ENCODE measurements around the gene AGRN.

AGRN gene

DNA sequence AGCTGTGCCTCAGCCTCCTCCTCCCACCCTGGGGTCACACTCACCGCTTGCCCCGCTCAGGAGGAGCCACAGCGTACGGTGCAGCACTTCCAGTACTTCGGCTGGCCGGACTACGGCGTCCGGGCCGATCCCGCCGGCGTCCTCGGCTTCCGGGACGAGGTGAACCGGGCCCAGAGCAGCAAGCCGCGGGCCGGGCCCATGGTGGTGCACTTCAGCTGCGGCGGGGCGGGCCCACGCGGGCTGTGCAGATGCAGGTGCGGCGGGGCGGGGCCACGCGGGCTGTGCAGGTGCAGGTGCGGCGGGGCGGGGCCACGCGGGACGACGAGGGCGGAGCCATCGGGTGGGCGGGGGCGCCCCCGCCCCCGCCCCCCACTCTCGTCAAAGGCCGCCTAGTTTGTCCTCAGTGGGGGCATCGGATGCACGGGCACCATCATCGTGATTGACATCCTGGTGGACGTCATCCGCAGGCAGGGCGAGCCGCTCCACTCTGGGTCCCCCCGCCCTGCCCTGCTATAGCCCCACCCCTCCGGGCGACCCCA, 48.7 kb downstream of the AGRN start:
- Histone ChIP-seq H3K36me3 (ENCODE audit: control insufficient read depth, insufficient read depth, low read length) (no peaks in the 10 kb centered on the region), H3K27me3 (replicated peaks; ENCODE audit: control insufficient read depth, insufficient read depth, low read length) (no peaks in the 10 kb centered on the region), H3K4me3 (replicated peaks; ENCODE audit: low read depth, low read length) (peak overlapping the region; percentile 85)
- TF ChIP-seq, protein P1, sequence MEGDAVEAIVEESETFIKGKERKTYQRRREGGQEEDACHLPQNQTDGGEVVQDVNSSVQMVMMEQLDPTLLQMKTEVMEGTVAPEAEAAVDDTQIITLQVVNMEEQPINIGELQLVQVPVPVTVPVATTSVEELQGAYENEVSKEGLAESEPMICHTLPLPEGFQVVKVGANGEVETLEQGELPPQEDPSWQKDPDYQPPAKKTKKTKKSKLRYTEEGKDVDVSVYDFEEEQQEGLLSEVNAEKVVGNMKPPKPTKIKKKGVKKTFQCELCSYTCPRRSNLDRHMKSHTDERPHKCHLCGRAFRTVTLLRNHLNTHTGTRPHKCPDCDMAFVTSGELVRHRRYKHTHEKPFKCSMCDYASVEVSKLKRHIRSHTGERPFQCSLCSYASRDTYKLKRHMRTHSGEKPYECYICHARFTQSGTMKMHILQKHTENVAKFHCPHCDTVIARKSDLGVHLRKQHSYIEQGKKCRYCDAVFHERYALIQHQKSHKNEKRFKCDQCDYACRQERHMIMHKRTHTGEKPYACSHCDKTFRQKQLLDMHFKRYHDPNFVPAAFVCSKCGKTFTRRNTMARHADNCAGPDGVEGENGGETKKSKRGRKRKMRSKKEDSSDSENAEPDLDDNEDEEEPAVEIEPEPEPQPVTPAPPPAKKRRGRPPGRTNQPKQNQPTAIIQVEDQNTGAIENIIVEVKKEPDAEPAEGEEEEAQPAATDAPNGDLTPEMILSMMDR (IDR thresholded peaks at IDR 0.05; ENCODE audit: insufficient read depth, low read length, poor library complexity, severe bottlenecking), result no peak
- DNase-seq (ENCODE audit: extremely low read depth, insufficient read length), result peak; percentile 57

DNA sequence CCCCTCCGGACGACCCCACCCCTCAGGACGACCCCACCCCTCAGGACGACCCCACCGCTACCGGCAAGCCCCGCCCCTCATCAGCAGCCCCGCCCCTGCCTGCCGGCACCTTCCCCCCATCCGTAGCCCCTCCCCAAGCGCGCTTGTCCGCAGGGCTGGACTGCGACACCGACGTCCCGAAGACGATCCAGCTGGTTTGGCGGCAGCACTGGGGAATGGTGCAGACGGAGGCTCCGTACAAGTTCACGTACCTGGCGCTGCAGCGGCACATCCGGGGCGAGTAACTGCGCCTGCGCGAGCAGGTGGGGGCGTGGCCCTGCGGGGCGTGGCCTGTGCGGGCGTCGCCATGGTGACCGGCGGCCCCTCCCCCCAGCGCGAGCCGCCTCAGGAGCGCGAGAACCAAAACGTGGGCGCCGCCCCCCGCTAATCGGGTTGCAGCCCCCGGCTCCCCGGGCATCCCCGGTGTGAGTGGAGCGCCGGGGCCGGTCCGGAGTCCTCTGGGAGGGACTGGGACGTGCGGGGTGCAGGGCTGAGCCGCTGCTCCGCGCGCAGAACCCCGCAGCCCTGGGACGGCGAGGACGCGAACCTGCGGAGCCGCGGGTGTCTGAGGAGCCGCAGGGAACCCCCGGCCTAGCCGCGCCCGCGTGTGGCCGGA, 49.3 kb downstream of the AGRN start:
- Histone ChIP-seq H3K4me3 (replicated peaks; ENCODE audit: low read depth, low read length) (peak overlapping the region; percentile 85), H3K27me3 (replicated peaks; ENCODE audit: control insufficient read depth, insufficient read depth, low read length) (no peaks in the 10 kb centered on the region), H3K36me3 (ENCODE audit: control insufficient read depth, insufficient read depth, low read length) (no peaks in the 10 kb centered on the region)
- TF ChIP-seq, protein P1 (IDR thresholded peaks at IDR 0.05; ENCODE audit: insufficient read depth, low read length, poor library complexity, severe bottlenecking), result no peak
- peak; percentile 87 for DNase-seq (ENCODE audit: extremely low read depth, insufficient read length)

GRCh38 chr1:1069711-1070676, 50.1 kb downstream of the AGRN start:
- Histone ChIP-seq H3K36me3 (ENCODE audit: control insufficient read depth, insufficient read depth, low read length) (no peaks in the 10 kb centered on the region), H3K4me3 (replicated peaks; ENCODE audit: low read depth, low read length) (no peak overlapping the region), H3K27me3 (replicated peaks; ENCODE audit: control insufficient read depth, insufficient read depth, low read length) (no peaks in the 10 kb centered on the region)
- DNase-seq (ENCODE audit: extremely low read depth, insufficient read length), result no peak
- TF ChIP-seq, protein P1 (IDR thresholded peaks at IDR 0.05; ENCODE audit: insufficient read depth, low read length, poor library complexity, severe bottlenecking), result no peak

GRCh38 chr1:1071486-1072298, 51.8 kb downstream of the AGRN start:
- no peaks in the 10 kb centered on the region for H3K27me3 ChIP-seq (replicated peaks; ENCODE audit: control insufficient read depth, insufficient read depth, low read length)
- H3K36me3 ChIP-seq (ENCODE audit: control insufficient read depth, insufficient read depth, low read length), result no peaks in the 10 kb centered on the region
- no peak for DNase-seq (ENCODE audit: extremely low read depth, insufficient read length)
- H3K4me3 ChIP-seq (replicated peaks; ENCODE audit: low read depth, low read length), result no peak overlapping the region
- TF ChIP-seq, protein P1 (IDR thresholded peaks at IDR 0.05; ENCODE audit: insufficient read depth, low read length, poor library complexity, severe bottlenecking), result no peak

DNA sequence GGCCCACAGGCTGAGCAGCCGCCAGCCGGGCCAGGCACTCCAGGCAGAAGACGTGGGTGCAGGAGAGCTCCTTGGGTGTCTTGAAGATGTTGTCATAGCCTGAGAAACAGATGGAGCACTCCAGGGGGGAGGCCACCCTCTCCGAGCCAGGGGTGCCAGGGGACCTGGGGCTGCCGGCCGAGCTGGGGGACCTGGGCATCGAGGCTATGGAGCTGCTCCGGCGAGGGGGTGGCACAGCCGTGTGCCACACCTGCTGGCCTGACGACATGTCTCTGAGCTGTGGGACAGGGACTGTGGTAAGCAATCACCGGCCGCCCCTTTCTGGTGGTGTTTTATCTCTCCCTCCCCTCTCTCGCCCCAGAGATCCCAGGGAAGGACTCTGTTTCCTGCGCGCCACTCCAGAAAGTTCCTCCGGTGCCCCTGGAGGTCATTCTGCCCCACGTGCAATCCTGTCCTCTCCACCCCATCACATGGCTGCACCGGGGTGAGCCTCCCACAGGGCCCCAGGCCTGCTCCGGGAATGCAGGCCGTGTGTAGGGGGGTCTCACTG, 52.5 kb downstream of the AGRN start:
- no peak overlapping the region for H3K4me3 ChIP-seq (replicated peaks; ENCODE audit: low read depth, low read length)
- H3K36me3 ChIP-seq (ENCODE audit: control insufficient read depth, insufficient read depth, low read length), result no peaks in the 10 kb centered on the region
- TF ChIP-seq, protein P1 (IDR thresholded peaks at IDR 0.05; ENCODE audit: insufficient read depth, low read length, poor library complexity, severe bottlenecking), result no peak
- DNase-seq (ENCODE audit: extremely low read depth, insufficient read length), result no peak
- H3K27me3 ChIP-seq (replicated peaks; ENCODE audit: control insufficient read depth, insufficient read depth, low read length), result no peaks in the 10 kb centered on the region

Data from GM06990 (cell line).